ENCODE data around the gene LINGO3.

- TF ChIP-seq POLR2AphosphoS5 (IDR thresholded peaks at IDR 0.05; ENCODE audit: insufficient read depth, low read depth, low read length), result no peak
- TF ChIP-seq CTCF (IDR thresholded peaks at IDR 0.05; ENCODE audit: extremely low read depth in 1 of 2, insufficient read depth in 1 of 2, low read depth in 1 of 2, low read length in 2 of 2), result no peak
- peak; percentile 69 for TF ChIP-seq EZH2 (IDR thresholded peaks at IDR 0.05; ENCODE audit: borderline replicate concordance, low read depth, low read length, severe bottlenecking)
- TF ChIP-seq MAX (IDR thresholded peaks at IDR 0.05; ENCODE audit: insufficient read depth, insufficient read length), result no peak
- TF ChIP-seq POLR2A (IDR thresholded peaks at IDR 0.05; ENCODE audit: low read depth, low read length), result no peak
- TF ChIP-seq MYC (IDR thresholded peaks at IDR 0.05; ENCODE audit: low read depth, low read length), result no peak
Measured at GRCh38 chr19:2308114-2308556, at the start of gene LINGO3.

Data from endothelial cell of umbilical vein (primary cell).